Adrenal gland (tissue), 5 donors: ENCODE data around the gene TCERG1.

Experiments used
- POLR2A ChIP-seq, 2 donors: fragments of 450-650 bp; IDR thresholded peaks; one replicate each; pipeline ENCODE4 v1.6.1; 2017; ENCODE audit warnings: antibody characterized with exemption in 2 of 2, mild to moderate bottlenecking in 2 of 2, moderate library complexity in 1 of 2
- TF ChIP-seq, protein P1 (sequence below), 6 experiments: fragments of 450-650 bp in 4 of 6; fragments of 200-600 bp in 2 of 6; sonication (generic) in 1 of 6; IDR thresholded peaks; 1 replicate in 5 of 6; 2 replicates in 1 of 6; pipeline versions ENCODE4 v1.5.1 to v1.8.0; 2016 to 2021; ENCODE audit warnings: antibody characterized with exemption in 6 of 6, mild to moderate bottlenecking in 2 of 6, moderate library complexity in 1 of 6
- donor health status: DM: no; HTN: no; CAD: no.

DNA sequence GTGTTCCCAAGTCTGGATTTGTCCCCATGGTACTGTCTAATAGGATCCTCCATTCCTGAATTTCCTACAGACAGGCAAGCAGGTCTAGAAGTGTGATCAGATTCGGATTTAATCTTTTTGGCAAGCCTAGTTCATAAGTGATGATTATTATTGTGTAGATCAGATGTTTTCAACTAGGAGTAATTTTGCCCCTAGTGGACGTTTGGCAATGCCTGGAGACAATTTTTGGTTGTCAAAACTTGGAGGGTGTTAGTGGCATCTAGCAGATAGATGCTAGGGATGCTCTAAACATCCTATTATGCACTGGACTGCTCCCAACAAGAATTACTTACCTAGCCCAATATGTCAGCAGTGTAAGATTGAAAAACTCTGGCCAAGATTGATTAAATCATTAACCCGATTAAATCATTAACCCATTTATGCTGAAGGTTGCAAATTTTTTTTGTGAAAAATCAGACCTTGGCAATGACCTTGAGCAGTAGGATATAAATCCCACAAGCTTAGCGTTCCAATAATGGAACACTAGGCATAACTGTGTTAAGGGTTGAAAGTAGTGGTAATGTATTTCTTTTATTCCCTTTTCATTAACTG, 28.2 kb downstream of the TCERG1 start:
- TF ChIP-seq POLR2A (IDR thresholded peaks at IDR 0.05), result no peak
- TF ChIP-seq, protein P1, sequence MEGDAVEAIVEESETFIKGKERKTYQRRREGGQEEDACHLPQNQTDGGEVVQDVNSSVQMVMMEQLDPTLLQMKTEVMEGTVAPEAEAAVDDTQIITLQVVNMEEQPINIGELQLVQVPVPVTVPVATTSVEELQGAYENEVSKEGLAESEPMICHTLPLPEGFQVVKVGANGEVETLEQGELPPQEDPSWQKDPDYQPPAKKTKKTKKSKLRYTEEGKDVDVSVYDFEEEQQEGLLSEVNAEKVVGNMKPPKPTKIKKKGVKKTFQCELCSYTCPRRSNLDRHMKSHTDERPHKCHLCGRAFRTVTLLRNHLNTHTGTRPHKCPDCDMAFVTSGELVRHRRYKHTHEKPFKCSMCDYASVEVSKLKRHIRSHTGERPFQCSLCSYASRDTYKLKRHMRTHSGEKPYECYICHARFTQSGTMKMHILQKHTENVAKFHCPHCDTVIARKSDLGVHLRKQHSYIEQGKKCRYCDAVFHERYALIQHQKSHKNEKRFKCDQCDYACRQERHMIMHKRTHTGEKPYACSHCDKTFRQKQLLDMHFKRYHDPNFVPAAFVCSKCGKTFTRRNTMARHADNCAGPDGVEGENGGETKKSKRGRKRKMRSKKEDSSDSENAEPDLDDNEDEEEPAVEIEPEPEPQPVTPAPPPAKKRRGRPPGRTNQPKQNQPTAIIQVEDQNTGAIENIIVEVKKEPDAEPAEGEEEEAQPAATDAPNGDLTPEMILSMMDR (IDR thresholded peaks at IDR 0.05), result no peak
